ENCODE results near the gene FIBIN.
"Not testable (repeated sequence)": the region's sequence is repeated elsewhere in the genome, so short reads cannot be mapped to it uniquely, and the experiment has no call there.

Gene FIBIN

DNA sequence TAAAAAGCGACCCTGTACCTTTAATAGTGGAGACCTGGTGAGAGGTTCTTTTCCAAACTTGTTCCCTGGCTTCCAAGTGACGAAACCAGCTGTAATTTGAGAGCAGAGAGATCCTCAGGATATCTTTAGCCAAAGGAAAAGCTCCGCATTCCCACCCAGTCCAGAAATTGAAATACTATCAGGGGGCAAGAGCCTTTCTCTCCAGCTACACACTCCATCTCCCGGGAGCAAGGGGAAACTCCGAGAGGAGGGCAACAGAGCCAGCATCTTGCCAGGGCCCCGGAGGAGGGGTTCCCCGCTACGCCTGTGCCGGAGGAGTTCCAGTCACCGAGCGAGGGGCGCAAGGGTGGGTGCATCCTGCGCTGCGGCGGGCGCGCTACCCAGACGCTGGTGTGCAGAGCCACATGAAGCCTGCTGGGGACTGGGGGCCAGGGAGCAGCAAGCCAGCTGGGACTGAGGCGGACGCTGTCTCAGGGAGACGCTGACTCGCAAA is at the start of gene FIBIN:
Gene FIBIN (plus strand): TSS at position 148 of the 493 bp plus-strand sequence. CDS start 415 bp downstream, outside the sequence.
- DNase-seq = no peak

DNA sequence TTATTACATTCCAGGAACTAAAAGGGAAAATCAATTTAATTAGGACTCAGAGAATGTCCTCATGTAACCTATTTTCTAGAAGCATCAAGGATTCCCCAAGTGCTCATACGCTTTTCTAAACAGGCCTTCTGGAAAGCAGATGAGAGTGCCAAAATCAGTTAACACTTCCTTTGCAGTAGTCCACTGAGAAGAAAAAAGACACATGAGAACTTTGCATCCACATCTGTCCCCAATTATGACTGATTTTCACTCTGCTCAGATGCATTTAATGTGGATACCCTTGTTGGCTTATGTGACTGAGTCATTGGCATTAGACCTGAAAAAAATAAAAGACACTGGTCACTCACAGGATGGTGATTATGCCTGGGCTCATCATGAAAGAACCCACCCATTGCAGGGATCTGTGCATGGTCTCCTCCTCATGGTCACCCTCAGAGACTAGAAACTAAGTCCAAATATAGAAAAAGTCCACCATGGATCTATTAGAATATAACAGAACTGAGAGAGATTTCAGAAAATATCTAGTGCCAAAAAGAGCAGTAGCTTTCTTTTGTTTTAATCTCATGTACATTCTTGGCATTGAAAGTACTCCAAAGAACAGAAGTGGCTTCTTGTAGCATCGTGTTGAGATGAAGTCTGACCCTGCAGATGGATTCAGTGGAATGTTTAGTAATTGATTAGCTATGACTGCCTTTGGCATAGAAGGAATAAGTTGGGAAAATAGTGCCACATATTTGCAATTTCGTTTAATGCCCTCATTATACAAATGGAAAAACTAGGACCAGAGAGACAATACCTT is 48.8 kb upstream of the FIBIN start:
- no peak for DNase-seq

DNA sequence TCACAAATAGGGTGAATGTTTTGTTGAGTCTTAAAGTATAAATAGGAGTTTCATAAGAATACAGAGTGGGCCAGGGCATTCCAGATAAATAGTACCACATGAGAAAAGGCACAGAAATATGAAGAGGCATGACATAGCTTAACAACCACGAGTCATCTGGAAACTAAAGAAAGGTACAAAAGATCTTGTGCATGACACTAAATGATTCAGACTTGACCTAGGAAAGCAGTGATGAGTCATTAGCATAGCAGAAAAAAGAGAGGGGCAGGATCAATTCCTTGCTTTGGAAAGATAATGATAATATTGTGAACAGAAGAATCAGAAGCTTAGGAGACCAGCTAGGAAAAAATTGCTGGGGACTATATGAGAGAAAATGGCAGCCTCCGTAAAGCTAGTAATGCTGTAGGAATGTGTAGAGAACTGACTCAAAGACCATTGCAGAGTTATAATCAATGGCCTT is 47.6 kb upstream of the FIBIN start:
- DNase-seq = no peak

DNA sequence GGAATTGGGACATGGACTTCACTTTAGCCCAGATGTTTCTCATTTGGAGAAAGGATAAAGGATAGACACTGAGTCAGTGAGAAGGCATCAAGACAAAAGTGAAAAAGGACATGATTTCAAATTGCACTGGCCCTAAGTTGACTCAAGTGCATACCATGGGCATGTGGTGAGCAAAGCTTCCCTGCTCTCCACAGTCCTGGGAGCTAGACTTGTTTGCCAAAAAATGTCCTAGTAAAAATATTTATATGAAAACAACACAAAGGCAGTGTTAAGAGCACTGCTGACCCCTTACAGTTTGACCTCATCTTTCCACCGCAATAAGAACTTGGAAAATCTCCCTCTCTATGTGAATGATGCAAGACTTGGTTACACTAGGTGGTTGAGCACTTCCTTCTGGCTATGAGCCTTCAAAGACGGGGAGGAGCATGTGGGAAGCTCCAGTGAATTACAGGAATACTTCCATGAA is 46.5 kb upstream of the FIBIN start:
- no peak for DNase-seq

DNA sequence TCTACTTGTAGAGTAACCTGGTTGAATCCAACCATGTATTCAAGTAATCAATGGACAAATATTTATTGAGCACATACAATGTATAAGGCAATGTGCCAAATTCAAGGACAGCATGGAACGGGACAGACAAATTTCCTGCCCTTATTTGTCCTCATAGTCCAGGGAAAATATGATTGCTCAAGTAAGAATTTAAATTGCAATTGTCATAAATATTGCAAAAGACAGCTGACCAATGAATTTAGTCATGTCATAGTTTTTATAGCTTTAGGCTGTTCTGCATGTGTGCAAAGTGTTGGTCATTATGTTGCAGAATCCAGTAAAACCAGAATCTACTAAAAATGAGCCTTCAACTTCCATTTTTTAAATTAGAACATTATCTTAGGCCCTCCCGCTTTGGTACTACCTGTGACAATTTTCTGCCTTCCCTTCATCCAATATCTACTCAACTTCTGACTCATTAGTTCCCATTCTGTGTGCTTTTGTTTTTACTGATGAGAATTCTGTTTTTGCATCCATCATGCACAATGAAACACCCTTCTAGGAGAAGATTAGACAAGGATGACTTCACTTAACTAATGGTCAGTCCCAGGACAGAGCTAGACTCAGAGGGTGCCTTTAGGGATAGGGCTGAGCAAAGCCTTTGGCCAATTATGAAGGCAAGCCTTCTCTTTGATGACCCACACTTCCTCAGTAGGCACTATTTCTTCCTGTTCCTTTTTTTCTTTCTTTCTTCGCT is 45.8 kb upstream of the FIBIN start:
- DNase-seq = no peak

DNA sequence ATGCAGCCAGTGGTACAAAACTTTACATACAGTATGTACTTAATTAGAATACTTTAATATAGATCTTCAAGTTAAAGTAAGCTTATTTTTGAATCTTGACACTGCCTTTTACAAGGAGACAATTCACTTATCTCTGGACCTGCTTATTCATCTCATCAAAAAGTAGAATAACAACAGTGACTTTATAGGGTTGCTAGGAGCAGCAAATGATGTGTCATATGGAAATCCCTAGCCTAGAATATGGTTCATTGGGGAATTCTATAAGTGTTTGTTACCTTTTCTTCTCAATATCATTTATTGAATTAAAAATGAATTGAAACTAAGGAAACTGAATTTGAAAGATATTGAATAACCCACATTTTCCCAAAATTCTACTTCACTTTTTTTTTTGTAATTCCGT is 45.0 kb upstream of the FIBIN start:
- no peak for DNase-seq

DNA sequence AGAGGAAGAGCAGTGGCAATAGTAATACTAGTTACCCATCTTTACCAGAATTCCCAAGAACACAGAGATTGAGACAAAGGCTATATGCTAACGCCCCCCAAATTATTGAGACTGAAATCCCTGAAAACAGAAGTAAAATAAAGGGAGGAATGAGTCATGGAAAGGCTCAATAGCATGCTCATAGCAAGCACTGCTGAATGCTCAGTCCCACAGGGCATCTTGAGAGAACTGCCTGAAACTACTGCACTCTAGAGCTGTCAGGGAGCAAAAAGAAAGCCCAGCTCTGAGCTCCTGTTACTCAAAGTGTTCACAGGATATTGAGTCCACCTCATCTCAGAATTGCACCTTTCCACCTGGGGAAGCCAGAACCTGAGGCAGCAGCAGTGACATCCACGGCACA is 44.1 kb upstream of the FIBIN start:
- no peak for DNase-seq

DNA sequence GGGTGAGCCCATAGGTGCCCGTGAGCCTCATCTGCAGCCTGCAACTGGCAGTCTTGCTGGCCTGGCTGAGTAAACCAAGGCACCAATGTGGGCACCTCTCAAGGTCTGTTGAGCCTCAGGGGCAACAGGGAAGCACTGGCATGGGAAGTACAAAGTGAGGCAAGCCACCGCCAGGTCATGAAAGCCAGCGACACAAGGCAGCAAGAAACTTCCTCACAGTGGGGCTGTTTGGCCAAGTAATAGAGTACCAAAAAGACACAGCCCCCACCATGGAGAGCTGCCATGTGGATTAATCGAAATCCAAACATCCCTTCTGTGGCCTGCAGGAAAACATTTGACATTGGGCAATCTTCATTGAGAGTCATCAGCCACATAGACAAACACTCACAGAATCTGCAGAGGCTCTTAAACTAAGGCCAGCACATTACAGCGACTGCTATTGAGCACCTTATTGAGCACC is 43.6 kb upstream of the FIBIN start:
- DNase-seq = no peak

DNA sequence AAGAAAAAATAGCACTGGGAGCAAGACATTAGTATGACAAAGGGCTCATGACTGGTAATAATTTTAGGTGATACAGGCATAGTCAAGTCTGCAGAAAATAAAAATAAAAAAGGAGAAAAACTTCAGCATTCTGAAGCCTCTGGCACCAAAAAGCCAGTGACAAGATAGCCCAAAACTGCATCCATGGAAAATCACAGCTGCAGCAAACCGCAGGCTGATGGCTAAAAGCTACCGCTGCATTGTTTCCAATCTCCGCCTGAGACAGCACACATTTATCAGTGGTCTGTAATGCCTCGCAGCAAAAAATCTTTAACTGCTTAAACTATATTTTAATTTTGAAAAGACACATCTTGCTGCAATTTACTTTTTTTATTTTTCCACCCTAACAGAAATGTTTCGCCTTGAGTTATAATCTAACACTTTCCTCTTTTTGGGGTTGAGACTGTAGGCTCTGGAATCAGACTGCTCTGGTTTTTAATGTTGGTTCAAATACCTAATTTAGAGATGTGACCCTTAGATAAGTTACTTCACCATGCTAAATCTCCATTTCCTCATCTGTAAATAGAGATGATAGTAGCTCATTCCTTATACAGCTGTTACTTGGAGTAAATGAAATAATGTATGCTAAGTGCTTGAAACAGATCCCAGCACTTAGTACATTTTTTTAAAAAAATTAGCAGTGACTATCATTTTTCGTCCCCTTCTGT is 42.0 kb upstream of the FIBIN start:
- DNase-seq = no peak

DNA sequence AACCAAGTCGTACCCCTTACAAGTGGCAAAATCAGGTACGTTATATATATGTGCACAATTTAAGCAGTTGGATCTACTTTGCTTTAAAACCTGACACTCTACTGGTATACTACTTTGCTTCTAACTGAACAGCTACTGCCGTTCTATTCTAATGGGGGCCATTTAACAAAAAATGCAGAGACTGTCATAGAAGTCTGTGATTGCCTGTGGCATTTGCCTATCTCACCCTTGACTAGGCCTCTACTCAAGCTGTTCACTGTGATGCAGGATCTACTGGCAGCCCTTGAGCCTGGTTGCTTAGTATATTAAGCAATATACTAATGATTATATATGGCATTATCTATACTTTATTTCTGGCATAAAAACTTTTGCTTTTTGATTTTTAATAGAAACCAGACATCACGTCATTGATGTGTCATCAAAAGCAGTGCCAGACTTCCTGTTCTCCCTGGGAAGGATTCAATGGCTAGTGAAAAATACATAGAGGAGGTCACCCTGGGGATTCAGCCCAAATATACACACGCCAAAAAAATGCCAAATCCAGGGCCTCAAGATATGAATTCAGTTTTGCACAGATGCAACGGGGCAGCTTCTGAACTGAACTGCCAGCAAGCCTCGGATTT is 40.0 kb upstream of the FIBIN start:
- DNase-seq = no peak

DNA sequence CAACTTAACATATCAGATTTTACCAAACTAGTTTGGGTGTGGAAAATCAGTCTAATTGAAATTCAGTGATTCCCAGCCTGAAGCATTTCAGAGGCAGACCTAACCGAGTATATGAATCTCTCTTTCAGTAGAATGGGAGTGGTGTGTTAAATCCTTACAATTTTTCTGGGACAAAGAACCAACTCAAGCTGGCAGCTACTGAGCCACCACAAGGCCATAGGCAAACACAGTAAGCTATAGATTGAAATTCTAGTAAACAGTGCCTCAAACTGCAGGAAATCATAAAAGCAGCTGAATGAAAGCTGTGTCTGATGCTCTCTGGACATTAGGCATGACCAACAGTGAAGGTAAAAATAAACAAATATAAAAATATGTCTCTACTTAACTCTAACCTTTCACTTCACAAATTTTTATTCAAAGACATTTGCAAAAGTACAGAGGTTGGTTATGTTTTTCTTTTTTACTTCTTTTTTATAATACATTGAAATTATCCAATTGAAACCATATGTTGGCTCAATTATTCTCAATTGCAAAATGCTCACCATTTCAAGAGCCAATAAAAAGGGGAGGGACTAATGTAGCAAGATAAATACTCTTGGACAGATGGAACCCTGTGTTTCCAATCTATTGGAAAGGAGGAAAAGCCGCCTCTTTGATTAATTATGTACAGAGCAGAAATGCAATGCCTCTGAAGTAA is 35.8 kb upstream of the FIBIN start:
- no peak for DNase-seq

DNA sequence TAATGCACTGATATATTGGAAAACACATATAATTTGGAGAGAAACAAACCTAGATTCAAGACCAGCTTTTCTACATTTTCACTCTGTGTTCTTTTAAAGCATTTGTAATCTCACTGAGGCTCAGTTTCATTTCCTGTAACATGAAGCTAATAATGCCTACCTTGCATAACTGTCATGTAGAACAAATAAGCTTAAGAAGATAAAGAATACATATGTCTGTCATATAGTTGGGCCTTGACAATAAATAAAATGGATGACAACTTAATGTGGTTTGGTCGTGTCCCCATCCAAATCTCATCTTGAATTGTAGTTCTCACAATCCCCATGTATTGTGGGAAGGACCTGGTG is 35.2 kb upstream of the FIBIN start:
- no peak for DNase-seq

DNA sequence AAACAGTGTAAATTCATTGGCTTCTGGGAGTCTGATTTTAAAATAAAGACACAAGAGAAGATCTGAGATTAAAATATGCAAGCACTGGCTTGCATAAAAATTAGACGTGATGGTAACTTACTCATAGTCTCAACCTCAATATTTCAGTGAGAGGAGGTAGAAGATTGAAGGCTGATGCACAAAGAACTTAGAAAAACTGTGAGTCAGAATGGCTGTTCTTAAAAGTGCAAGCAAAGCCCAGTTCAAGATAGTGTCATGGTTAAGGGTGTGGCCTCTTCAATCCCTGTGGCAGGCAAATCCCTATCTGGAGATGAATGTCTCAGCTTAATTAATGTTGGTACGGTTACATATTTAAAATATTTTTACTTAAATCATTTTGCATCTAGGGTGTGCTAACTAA is 33.6 kb upstream of the FIBIN start:
- DNase-seq = no peak

DNA sequence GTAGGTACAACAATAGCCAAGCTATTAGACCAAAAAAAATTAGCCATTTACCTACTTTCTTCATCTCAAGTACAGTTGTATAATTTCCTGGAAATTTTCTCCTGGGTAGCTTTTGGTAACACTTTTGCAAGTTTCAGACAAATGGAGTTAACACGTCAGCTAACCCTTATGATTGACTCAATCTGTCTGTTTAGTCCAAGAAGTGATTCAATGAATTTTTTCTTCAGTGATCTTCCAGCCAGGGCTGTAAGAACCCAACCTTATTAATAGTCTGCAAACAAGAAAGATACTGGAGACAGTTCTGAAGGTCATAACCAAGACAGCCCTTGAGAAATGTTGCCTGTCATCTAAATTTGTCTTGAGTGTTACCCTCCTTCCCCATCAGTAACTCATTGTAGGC is 30.1 kb upstream of the FIBIN start:
- DNase-seq = no peak

DNA sequence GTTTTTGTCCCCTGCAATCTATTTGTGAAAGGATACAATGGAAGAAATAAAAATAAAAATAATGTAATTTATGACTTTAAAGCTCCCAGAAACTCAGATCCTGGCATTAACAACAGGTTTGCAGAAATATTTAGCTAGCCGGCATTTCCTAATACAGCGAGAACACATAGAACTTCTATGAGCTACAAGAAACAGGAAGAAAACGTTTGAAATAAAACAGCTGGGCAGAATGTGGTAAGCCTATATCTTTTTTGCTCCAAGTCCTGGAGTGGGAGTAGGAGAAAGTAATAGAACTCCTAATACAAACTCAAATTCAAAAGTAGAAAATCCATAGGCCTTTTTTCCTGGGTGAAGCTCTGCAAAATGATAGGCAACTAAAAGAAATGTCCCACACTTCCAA is 29.6 kb upstream of the FIBIN start:
- no peak for DNase-seq

DNA sequence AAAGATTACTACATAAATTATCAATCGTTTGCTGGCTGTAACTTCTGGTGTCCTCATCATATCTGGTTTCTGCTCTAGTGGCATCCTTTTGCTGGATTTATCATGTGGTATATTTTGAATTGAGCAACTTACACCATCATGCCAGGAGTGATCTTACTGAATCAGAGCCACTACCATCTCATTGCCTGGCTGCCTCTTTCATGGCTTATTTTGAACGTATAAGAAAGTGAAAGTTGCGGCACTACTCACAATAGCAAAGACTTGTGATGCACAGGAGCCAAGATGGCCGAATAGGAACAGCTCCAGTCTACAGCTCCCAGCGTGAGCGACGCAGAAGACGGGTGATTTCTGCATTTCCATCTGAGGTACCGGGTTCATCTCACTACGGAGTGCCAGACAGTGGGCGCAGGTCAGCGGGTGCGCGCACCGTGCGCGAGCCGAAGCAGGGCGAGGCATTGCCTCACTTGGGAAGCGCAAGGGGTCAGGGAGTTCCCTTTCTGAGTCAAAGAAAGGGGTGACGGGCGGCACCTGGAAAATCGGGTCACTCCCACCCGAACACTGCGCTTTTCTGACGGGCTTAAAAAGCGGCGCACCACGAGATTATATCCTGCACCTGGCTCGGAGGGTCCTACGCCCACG is 28.9 kb upstream of the FIBIN start:
- DNase-seq = not testable (repeated sequence)

DNA sequence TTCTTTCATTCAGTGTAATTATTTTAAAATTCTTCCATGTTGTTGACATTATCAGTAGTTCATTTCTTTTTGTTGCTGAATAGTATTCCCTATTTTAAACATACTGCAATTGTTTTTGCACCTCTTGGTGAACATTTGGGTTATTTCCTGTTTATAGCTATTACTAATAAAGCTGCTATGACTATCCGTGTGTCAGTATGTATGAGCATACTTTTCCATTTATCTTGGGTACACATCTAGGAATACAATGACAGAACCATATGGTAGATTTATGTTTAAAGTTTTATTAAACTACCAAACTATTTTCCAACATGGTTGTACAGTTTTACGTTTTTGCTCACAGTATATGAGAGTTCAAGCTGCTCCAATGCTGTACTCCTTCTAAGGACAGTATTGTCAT is 22.0 kb upstream of the FIBIN start:
- DNase-seq = no peak

DNA sequence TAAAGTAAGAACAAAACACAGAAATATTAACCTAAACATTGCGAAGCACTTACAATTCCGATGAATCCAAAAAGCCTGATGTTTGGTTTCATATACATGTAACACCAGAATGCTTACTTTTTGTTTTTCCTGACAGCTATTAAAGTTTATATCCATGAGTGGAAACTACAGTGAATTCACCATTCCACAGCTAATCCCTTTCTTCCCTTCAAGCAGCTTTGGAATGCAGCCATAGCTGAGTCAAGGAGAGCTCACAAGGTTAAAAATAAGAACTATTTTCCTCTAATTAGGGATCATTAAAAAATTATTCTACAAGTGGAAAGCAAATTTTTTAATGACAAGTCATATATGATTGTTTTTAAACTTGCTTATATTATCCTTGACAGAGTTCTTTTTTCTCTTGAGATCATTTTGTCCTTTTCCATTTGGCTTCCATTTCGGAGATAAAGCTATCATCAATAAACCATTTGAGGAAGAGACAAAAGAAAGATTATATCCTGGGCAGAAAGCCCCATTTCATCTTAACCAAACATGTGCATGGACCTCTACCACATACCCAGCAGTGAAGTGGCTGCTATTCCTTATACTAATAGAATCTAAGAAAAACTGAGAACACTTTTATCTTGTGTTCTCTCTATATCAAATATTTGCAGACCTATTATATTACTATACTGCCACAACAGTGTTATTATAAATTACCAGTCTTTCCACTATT is 19.7 kb upstream of the FIBIN start:
- DNase-seq = no peak

DNA sequence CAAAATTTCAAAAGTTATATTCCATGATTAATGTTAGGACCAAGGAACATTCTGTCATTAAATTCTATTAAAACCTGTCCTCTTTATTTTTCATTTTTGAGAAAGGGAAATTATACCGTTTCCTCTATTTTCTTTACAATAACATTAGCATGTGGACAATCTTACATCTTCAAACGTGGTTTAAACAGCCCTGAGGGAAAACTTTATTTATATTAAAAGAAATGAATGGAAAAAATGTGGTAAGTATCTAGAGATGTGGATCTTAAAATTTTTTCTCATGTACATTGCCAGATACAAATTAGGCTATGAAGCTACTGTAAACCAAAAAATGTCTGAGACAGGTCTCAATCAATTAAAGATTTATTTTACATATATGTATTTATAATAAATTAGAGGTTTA is 18.9 kb upstream of the FIBIN start:
- DNase-seq = no peak

DNA sequence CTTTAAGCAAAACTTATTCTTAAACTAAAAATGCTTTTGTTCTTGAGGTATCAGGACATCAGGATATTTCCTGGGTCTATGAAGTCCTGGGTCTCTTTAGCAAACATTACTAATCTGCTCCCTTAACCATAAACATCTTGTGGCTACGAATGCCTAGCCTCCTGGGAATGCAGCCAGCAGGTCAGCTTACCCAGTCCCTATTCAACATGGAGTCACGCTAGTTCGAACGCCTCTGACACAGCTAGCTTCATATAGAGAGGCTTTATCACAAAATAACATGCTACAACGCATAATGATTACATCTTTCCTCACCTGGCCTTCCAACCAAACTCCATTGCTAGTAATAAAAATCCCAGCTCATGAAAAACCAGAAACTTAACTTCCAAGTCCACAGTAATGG is 17.5 kb upstream of the FIBIN start:
- no peak for DNase-seq

DNA sequence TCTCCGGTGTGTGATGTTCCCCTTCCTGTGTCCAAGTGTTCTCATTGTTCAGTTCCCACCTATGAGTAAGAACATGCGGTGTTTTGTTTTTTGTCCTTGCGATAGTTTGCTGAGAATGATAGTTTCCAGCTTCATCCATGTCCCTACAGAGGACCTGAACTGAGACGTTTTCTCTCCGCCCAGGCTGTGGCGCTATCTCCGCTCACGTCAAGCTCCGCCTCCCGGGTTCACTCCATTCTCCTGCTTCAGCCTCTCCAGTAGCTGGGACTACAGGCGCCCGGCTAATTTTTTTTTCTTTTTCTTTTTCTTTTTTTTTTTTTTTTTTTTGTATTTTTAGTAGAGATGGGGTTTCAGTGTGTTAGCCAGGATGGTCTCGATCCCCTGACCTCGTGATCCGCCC is 16.7 kb upstream of the FIBIN start:
- not testable (repeated sequence) for DNase-seq

Data from activated CD8-positive, alpha-beta memory T cell treated with anti-CD3 and anti-CD28 coated beads, Interleukin-2, amount 50 U/mL, for 4 hours (primary cell).